ENCODE data around the gene INPP5A.

- TF ChIP-seq REST (IDR thresholded peaks at IDR 0.05; ENCODE audit: low read depth) (no peak), EP300 (IDR thresholded peaks at IDR 0.05; ENCODE audit: borderline replicate concordance) (no peak), MAX (IDR thresholded peaks at IDR 0.05) (no peak), RAD21 (IDR thresholded peaks at IDR 0.05; ENCODE audit: low read depth) (no peak), USF1 (IDR thresholded peaks at IDR 0.05) (no peak), TAF1 (IDR thresholded peaks at IDR 0.05; ENCODE audit: low read depth) (no peak), ZBTB7A (IDR thresholded peaks at IDR 0.05; ENCODE audit: low read depth) (no peak), YY1 (IDR thresholded peaks at IDR 0.05; ENCODE audit: low read depth) (no peak), NFIC (IDR thresholded peaks at IDR 0.05) (no peak), EGR1 (IDR thresholded peaks at IDR 0.05) (no peak), CREB1 (IDR thresholded peaks at IDR 0.05; ENCODE audit: low read depth) (no peak), TEAD4 (IDR thresholded peaks at IDR 0.05) (no peak), CEBPB (IDR thresholded peaks at IDR 0.05) (no peak)
Measured at GRCh38 chr10:132631338-132631735, 93.8 kb downstream of the INPP5A start.
